ENCODE data around the gene FJX1.
"Not testable (repeated sequence)": the region's sequence is repeated elsewhere in the genome, so short reads cannot be mapped to it uniquely, and the experiment has no call there.

FJX1 gene

GRCh38 chr11:35632301-35632700 lies 14.0 kb downstream of the FJX1 start:
- H3K4me3 Mint-ChIP-seq, result no peak overlapping the region
- ATAC-seq, result no peak
- no peak overlapping the region for H3K27ac Mint-ChIP-seq
- H3K27me3 Mint-ChIP-seq, result peaks cover 52% of the 10 kb centered on the region
- H3K9me3 Mint-ChIP-seq, result no peaks in the 10 kb centered on the region
- no peaks in the 10 kb centered on the region for H3K36me3 Mint-ChIP-seq (ENCODE audit: low read depth)
- DNase-seq, result no peak
- no peaks in the 10 kb centered on the region for H3K4me1 Mint-ChIP-seq

- no peak for ATAC-seq
- no peak overlapping the region for H3K4me3 Mint-ChIP-seq
- peaks cover 40% of the 10 kb centered on the region for H3K27me3 Mint-ChIP-seq
- no peak overlapping the region for H3K27ac Mint-ChIP-seq
- no peak for DNase-seq
- H3K4me1 Mint-ChIP-seq, result no peaks in the 10 kb centered on the region
- H3K36me3 Mint-ChIP-seq (ENCODE audit: low read depth), result no peaks in the 10 kb centered on the region
- H3K9me3 Mint-ChIP-seq, result no peaks in the 10 kb centered on the region
Measured at GRCh38 chr11:35633827-35634423, 15.7 kb downstream of the FJX1 start.

GRCh38 chr11:35635933-35636332 lies 17.7 kb downstream of the FJX1 start:
- Mint-ChIP-seq H3K4me3 (no peak overlapping the region), H3K36me3 (ENCODE audit: low read depth) (no peaks in the 10 kb centered on the region)

GRCh38 chr11:35639591-35640179 lies 21.4 kb downstream of the FJX1 start:
- Mint-ChIP-seq H3K4me1 (no peaks in the 10 kb centered on the region), H3K27me3 (peaks cover 10% of the 10 kb centered on the region), H3K27ac (no peak overlapping the region), H3K36me3 (ENCODE audit: low read depth) (no peaks in the 10 kb centered on the region), H3K4me3 (no peak overlapping the region), H3K9me3 (no peaks in the 10 kb centered on the region)
- DNase-seq (no peak), ATAC-seq (no peak)

More at GRCh38 chr11:35635933-35636332, 17.7 kb downstream of the FJX1 start:
- DNase-seq, result no peak
- Mint-ChIP-seq H3K27me3 (peaks cover 25% of the 10 kb centered on the region), H3K27ac (no peak overlapping the region), H3K4me1 (no peaks in the 10 kb centered on the region), H3K9me3 (no peaks in the 10 kb centered on the region)
- ATAC-seq, result no peak

- H3K36me3 Mint-ChIP-seq (ENCODE audit: low read depth), result no peaks in the 10 kb centered on the region
- no peaks in the 10 kb centered on the region for H3K9me3 Mint-ChIP-seq
- H3K27me3 Mint-ChIP-seq, result peaks cover 2% of the 10 kb centered on the region
- no peak overlapping the region for H3K27ac Mint-ChIP-seq
- no peak overlapping the region for H3K4me3 Mint-ChIP-seq
- ATAC-seq (no peak), DNase-seq (no peak)
- H3K4me1 Mint-ChIP-seq, result no peaks in the 10 kb centered on the region
Measured at GRCh38 chr11:35641171-35641897, 23.1 kb downstream of the FJX1 start.

GRCh38 chr11:35641964-35642363 lies 23.7 kb downstream of the FJX1 start:
- no peaks in the 10 kb centered on the region for H3K9me3 Mint-ChIP-seq
- H3K27ac Mint-ChIP-seq, result no peak overlapping the region
- H3K27me3 Mint-ChIP-seq, result peaks cover 5% of the 10 kb centered on the region
- ATAC-seq (no peak), DNase-seq (no peak)
- H3K4me3 Mint-ChIP-seq, result no peak overlapping the region
- no peaks in the 10 kb centered on the region for H3K36me3 Mint-ChIP-seq (ENCODE audit: low read depth)
- no peaks in the 10 kb centered on the region for H3K4me1 Mint-ChIP-seq

GRCh38 chr11:35647421-35648093 lies 29.3 kb downstream of the FJX1 start:
- no peaks in the 10 kb centered on the region for H3K9me3 Mint-ChIP-seq

GRCh38 chr11:35650006-35650405 lies 31.7 kb downstream of the FJX1 start:
- H3K27me3 Mint-ChIP-seq, result peaks cover 49% of the 10 kb centered on the region
- ATAC-seq, result peak; percentile 85

More at GRCh38 chr11:35647421-35648093, 29.3 kb downstream of the FJX1 start:
- Mint-ChIP-seq H3K4me1 (peaks cover 4% of the 10 kb centered on the region), H3K4me3 (no peak overlapping the region), H3K36me3 (ENCODE audit: low read depth) (no peaks in the 10 kb centered on the region), H3K27me3 (peaks cover 35% of the 10 kb centered on the region), H3K27ac (no peak overlapping the region)
- DNase-seq (no peak), ATAC-seq (no peak)

GRCh38 chr11:35650467-35650866 lies 32.2 kb downstream of the FJX1 start:
- ATAC-seq, result no peak
- no peaks in the 10 kb centered on the region for H3K36me3 Mint-ChIP-seq (ENCODE audit: low read depth)
- H3K4me3 Mint-ChIP-seq, result no peak overlapping the region
- peaks cover 52% of the 10 kb centered on the region for H3K27me3 Mint-ChIP-seq
- peaks cover 4% of the 10 kb centered on the region for H3K4me1 Mint-ChIP-seq
- no peaks in the 10 kb centered on the region for H3K9me3 Mint-ChIP-seq
- no peak overlapping the region for H3K27ac Mint-ChIP-seq
- no peak for DNase-seq

More at GRCh38 chr11:35650006-35650405, 31.7 kb downstream of the FJX1 start:
- no peak overlapping the region for H3K4me3 Mint-ChIP-seq
- no peak for DNase-seq
- no peaks in the 10 kb centered on the region for H3K36me3 Mint-ChIP-seq (ENCODE audit: low read depth)
- peaks cover 4% of the 10 kb centered on the region for H3K4me1 Mint-ChIP-seq
- H3K9me3 Mint-ChIP-seq, result no peaks in the 10 kb centered on the region
- H3K27ac Mint-ChIP-seq, result no peak overlapping the region

- Mint-ChIP-seq H3K4me3 (no peak overlapping the region), H3K36me3 (ENCODE audit: low read depth) (no peaks in the 10 kb centered on the region), H3K27ac (no peak overlapping the region), H3K4me1 (peaks cover 4% of the 10 kb centered on the region), H3K9me3 (no peaks in the 10 kb centered on the region), H3K27me3 (peaks cover 58% of the 10 kb centered on the region)
- DNase-seq (no peak), ATAC-seq (no peak)
Measured at GRCh38 chr11:35651263-35651662, 33.0 kb downstream of the FJX1 start.

GRCh38 chr11:35652786-35653185 lies 34.5 kb downstream of the FJX1 start:
- not testable (repeated sequence) for H3K9me3 Mint-ChIP-seq; H3K27ac Mint-ChIP-seq; H3K36me3 Mint-ChIP-seq (ENCODE audit: low read depth); DNase-seq; H3K4me3 Mint-ChIP-seq; H3K4me1 Mint-ChIP-seq; ATAC-seq
- H3K27me3 Mint-ChIP-seq, result peaks cover 51% of the 10 kb centered on the region

GRCh38 chr11:35654711-35655110 lies 36.5 kb downstream of the FJX1 start:
- H3K36me3 Mint-ChIP-seq (ENCODE audit: low read depth), result no peaks in the 10 kb centered on the region
- H3K27ac Mint-ChIP-seq, result no peak overlapping the region
- peaks cover 4% of the 10 kb centered on the region for H3K4me1 Mint-ChIP-seq
- peaks cover 42% of the 10 kb centered on the region for H3K27me3 Mint-ChIP-seq
- ATAC-seq (no peak), DNase-seq (no peak)
- no peaks in the 10 kb centered on the region for H3K9me3 Mint-ChIP-seq
- H3K4me3 Mint-ChIP-seq, result no peak overlapping the region

- DNase-seq (no peak), ATAC-seq (no peak)
- Mint-ChIP-seq H3K4me1 (peaks cover 1% of the 10 kb centered on the region), H3K9me3 (no peaks in the 10 kb centered on the region), H3K36me3 (ENCODE audit: low read depth) (no peaks in the 10 kb centered on the region), H3K4me3 (no peak overlapping the region), H3K27me3 (peaks cover 42% of the 10 kb centered on the region), H3K27ac (no peak overlapping the region)
Measured at GRCh38 chr11:35655254-35655653, 37.0 kb downstream of the FJX1 start.

- ATAC-seq, result no peak
- H3K27ac Mint-ChIP-seq, result no peak overlapping the region
- H3K27me3 Mint-ChIP-seq, result peaks cover 42% of the 10 kb centered on the region
- H3K9me3 Mint-ChIP-seq, result no peaks in the 10 kb centered on the region
- no peak overlapping the region for H3K4me3 Mint-ChIP-seq
- no peaks in the 10 kb centered on the region for H3K4me1 Mint-ChIP-seq
- DNase-seq, result no peak
- H3K36me3 Mint-ChIP-seq (ENCODE audit: low read depth), result no peaks in the 10 kb centered on the region
Measured at GRCh38 chr11:35655856-35656255, 37.6 kb downstream of the FJX1 start.
